Skin epidermis (tissue), 12 donors: ENCODE results near the gene MAD1L1.
"Not testable (repeated sequence)": the region's sequence is repeated elsewhere in the genome, so short reads cannot be mapped to it uniquely, and the experiment has no call there.

ENCODE experiments used
- H3K27ac ChIP-seq, 21 experiments: fragments of 200-600 bp; sonication (generic) in 11 of 21; one replicate each; pipeline ENCODE4 v1.5.0; 2020; ENCODE audit warnings: mild to moderate bottlenecking in 3 of 21, inconsistent platforms in 2 of 21, moderate library complexity in 2 of 21
- H3K4me3 ChIP-seq, 7 experiments: fragments of 200-600 bp; sonication (generic) in 2 of 7; one replicate each; pipeline ENCODE4 v1.5.0; 2020; ENCODE audit warnings: inconsistent platforms in 2 of 7, mild to moderate bottlenecking in 2 of 7, moderate library complexity in 1 of 7

Gene MAD1L1

GRCh38 chr7:1844951-1845390 is 387.8 kb downstream of the MAD1L1 start:
- no peak overlapping the region for H3K27ac ChIP-seq
- H3K4me3 ChIP-seq: no peak overlapping the region

DNA sequence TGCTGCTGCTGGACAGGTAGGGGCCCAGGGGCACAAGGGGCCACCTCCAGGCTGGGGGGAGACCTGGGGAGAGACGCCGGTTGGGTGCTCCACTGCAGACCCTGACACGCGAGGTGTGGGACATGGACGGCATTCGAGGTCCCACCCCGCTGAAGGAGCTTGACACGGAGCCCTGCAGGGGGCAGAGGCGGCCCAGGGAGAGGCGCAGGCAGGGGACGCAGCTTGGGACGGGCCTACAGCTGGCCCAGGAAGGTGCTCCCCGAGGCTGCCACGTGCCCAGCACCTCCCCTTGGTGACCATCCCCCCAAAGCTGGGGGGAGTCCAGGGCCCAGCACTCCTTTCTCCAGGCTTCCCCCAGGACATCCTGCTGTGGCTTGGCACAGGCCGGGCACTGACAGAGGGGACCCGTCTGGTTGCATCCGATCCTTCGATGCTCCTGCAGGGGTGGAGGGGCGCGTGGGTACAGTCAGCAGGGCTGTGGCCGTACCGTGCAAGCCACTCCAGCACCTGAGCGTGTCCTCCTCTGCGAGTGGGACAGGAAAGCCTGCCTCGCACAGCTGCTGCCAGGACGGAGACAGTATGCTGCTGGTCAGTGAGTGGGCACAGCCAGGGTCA is 388.3 kb downstream of the MAD1L1 start:
- Histone ChIP-seq H3K4me3 (no peak overlapping the region), H3K27ac (no peak overlapping the region)

DNA sequence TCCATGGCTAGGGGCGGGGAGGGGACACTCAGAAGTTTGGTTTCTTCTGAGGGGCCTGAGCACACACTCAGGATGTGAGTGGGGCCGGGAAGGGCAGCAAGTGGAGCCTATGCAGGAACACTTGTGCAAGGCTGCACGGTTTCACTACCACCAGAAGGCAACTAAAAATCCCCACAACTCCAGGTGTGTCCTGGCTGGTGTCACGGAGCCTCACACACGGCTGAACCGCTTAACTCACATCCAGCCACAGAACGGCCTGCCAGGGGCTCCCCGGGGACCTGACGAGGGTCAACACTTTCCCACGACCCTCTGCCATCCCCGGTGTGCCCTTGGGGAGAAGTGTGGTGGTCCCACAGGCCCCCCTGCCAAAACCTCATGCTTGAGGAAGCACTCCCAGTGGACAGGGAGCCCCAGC is 388.8 kb downstream of the MAD1L1 start:
- H3K4me3 ChIP-seq: no peak overlapping the region
- no peak overlapping the region for H3K27ac ChIP-seq

- Histone ChIP-seq H3K27ac (no peak overlapping the region), H3K4me3 (no peak overlapping the region)
These were observed 389.4 kb downstream of the MAD1L1 start for GRCh38 chr7:1843271-1843861.

DNA sequence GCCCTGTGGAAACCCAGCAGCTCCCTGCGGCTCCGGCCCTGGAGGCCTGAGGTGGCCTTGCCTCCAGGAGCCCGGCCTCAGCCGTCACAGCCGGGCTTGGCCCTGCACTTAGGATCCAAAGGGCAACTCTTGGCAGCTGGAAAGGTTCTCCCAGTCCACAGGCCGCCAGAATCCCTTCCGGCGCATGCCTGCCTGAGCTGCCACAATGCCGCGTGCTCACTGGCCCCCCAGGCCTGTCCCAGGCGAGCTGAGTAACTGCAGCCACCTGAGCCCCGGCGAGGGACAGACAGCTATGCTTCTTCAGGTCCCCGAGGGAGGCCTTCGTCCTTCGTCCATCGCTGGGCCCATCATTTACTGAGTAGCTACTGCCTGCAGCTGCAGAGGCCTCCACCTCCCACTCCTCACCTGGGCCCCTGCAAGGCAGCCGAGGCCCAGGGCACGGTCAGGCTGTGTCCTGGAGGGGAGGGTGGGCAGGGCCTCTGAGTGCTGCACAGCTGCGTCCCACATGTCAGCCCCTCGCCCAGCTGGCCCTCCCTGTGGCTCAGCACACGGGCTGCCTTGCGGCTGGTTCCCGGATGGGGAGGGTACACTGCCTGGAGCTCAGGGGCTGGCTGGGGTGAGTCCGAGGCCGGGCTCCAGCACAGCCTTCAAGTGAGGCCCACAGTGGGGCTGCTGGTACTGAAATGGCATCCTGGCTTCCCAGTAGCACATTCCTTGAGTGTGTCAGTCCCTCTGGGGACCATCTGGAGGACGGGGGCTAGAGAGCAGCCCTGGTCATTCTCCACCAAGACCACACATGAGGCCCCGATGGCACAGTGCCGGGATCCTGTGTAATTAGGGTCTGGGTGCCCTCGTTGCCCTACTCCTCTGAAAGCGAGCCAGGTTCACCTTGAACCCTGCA is 390.2 kb downstream of the MAD1L1 start:
- Histone ChIP-seq H3K4me3 (no peak overlapping the region), H3K27ac (no peak overlapping the region)

DNA sequence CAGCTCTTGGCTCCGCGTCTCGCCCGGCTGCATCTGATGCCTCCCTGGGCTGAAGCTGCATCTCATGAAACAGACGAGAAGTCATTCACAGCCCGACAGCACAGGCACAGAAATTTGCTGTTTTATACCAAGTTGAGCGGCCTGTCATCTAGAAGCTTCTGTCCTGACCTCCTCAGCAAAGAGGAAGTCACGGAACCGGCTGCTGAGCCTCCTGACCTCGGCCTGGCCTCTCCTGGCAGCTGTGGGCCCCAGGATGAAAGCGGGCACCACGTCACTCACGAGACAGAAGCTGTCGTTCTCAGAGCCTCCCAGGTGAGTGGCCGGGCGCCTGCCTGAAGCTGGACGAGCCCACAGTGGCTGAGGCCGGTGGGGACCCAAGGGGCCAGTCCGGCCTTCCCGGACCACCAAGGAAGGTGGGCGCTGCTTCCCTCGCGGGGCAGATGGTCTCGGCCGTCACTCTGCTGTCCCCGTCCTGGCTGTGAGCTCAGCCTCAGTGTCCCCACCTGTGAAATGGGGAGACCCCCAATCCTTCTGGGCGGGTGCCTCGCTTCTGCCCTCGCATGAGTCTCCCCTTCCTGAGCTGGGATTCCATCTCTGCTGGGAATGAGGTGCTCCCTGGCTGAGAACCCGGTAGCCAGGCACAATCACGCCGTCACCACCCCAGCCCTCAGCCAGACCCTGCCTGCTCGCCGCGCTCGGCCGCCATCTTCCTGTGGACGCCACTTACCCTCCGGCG is 391.3 kb downstream of the MAD1L1 start:
- H3K27ac ChIP-seq, H3K4me3 ChIP-seq: not testable (repeated sequence)

GRCh38 chr7:1840744-1841143 is 392.0 kb downstream of the MAD1L1 start:
- not testable (repeated sequence) for H3K4me3 ChIP-seq

GRCh38 chr7:1839701-1840100 is 393.0 kb downstream of the MAD1L1 start:
- H3K4me3 ChIP-seq: no peak overlapping the region
- no peak overlapping the region for H3K27ac ChIP-seq

More at GRCh38 chr7:1840744-1841143, 392.0 kb downstream of the MAD1L1 start:
- H3K27ac ChIP-seq: not testable (repeated sequence)

DNA sequence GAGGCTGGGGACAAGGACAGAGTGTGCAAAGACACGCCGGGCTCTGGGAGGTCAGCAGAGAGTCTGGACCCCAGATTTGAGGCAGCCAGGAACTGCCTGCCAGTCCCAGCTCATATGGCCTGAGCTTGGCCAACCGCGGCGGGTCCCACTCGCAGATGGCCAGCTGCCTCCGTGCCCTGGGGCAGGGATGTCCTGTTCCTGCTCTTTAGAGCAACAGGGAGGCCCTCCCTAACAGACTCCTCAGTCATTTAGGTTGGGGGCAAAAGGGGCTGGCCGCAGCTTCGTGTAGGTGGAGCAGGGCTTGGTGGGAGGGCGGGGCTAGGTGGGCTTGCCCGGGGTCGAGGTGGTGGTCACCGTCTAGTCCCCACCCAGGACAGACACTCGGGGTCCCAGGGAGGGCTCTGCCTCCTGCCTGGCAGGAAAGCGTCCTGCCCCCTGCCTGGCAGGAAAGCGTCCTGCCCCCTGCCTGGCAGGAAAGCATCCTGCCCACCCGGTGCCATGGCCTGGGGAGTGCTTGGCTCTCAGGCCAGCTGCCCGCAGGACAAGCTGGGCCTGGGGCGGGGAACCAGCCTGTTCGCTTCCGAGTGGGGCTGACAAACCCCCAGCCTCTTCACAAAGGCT is 393.7 kb downstream of the MAD1L1 start:
- not testable (repeated sequence) for H3K27ac ChIP-seq, H3K4me3 ChIP-seq

GRCh38 chr7:1838544-1838872 is 394.2 kb downstream of the MAD1L1 start:
- not testable (repeated sequence) for H3K4me3 ChIP-seq, H3K27ac ChIP-seq

GRCh38 chr7:1837696-1838543 is 394.8 kb downstream of the MAD1L1 start:
- not testable (repeated sequence) for H3K4me3 ChIP-seq, H3K27ac ChIP-seq

DNA sequence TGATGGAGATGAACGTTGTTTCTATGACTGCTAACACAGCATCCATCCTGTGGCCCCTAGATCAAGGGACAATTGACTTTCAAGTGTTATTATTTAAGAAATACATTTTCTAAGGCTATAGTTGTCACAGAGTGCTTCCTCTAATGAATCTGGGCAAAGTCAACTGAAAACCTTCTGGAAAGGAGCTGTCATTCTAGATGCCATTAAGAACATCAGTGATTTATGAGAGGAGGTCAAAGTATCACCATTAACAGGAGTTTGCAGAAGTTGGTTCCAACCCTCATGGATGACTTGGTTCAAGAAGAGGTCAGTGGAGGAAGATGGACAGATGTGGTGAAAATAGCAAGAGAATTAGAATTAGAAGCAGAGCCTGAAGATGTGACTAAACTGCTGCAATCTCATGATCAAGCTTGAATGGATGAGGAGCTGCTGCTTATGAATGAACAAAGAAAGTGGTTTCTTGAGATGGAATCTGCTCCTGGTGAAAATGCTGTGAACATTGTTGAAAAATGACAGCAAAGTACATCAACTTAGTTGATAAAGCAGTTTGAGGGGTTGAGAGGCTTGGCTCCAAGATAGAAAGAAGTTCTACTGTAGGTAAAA is 400.7 kb downstream of the MAD1L1 start:
- not testable (repeated sequence) for H3K27ac ChIP-seq, H3K4me3 ChIP-seq

DNA sequence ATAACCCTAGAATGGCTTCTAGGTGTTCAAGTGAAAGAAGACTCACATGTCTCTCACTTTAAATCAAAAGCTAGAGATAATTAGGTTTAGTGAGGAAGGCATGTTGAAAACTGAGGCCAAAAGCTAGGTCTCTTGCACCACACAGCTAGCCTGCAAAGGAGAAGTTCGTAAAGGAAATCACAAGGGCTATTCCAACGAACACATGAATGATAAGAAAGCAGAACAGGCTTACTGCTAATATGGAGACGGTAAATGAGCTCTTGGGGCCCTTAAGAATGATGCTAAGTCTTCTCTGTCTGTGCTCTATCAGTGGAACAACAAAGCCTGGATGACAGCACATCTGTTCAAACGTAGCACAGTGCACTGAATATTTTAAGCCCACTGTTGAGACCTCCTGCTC is 401.3 kb downstream of the MAD1L1 start:
- H3K27ac ChIP-seq, H3K4me3 ChIP-seq: not testable (repeated sequence)

DNA sequence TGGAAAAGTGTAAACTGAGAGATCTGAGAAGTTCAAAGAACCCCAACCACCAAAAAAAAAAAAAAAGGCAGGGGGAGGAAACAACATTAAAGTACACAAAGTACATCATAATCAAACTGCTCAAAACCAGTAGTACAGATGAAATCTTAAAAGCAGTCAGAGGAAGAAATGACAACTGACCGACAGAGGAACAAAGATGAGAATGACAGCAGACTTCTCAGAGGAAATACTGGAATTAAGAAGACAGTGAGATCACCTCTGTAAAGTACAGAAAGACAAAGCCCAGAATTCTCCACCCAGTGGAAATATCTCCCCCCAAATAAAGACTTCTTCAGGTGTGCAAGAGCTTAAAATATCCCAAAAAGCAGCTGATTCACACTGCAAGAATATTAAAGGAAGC is 403.1 kb downstream of the MAD1L1 start:
- not testable (repeated sequence) for H3K4me3 ChIP-seq, H3K27ac ChIP-seq

DNA sequence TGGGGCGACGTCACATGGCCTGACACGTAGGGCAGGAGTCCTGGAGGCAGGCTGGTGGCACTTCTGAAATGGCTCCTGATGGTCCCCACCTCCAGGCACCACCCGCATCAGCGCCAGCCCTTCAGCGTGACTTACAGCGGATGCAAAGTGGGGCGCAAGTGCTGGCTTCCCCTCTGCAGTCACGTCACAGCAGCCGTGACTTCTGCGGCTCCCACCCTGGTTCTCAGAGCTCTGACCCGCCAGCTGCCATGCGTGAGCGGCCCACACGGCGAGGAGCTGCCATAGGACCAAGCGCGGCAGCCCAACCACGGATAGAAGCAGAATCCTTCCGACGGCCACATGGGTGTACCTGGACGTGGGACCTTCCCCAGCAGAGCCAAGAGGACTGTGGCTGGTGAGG is 403.6 kb downstream of the MAD1L1 start:
- Histone ChIP-seq H3K4me3 (no peak overlapping the region), H3K27ac (no peak overlapping the region)

GRCh38 chr7:1828170-1828569 is 404.6 kb downstream of the MAD1L1 start:
- H3K27ac ChIP-seq, H3K4me3 ChIP-seq: not testable (repeated sequence)

DNA sequence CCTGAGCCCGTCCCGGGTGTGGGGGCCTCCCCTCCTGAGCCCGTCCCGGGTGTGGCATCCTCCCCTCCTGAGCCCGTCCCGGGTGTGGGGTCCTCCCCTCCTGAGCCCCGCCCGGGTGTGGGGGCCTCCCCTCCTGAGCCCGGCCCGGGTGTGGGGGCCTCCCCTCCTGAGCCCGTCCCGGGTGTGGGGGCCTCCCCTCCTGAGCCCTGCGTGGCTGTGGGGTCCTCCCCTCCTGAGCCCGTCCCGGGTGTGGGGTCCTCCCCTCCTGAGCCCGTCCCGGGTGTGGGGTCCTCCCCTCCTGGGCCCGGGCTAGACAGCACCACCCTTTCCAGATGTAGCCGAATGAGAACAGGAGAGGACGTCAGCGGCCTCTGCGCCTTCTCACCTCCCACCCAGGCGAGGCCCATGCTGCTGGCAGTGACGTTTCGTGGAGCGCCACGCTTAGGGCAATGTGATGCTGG is 405.2 kb downstream of the MAD1L1 start:
- not testable (repeated sequence) for H3K4me3 ChIP-seq, H3K27ac ChIP-seq

DNA sequence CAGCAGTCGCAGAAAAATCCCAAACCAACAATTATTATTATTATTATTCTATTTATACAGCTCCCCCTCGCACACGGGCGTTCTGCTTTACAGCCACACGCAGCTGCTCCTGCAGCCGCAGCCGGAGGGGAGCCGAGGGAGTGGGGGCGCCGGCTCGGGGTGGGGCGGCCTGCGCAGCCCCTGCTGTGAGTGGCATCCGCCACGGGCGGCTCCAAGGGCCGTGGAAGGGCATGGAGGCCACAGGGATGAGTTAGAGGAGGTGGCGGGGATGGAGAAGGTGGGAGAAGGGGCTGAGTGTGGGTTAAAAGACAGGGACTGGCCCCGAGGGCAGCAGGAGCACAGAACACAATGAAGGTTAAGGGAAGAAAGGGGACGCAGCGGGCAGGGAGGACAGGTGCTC is 405.8 kb downstream of the MAD1L1 start:
- not testable (repeated sequence) for H3K4me3 ChIP-seq, H3K27ac ChIP-seq
